Measurements from ENCODE around the gene SHROOM3. TPM values are rescaled to one million over a fixed set of nuclear protein-coding genes. Genes with fewer than 3 reads are reported as not detected.

SHROOM3 gene
- total and polyA plus RNA-seq, 2 of the 13 experiments (the other 11 are each of a cell fraction or from before 2014, with no cell fraction given): 0.01 TPM; not detected in 1

DNA sequence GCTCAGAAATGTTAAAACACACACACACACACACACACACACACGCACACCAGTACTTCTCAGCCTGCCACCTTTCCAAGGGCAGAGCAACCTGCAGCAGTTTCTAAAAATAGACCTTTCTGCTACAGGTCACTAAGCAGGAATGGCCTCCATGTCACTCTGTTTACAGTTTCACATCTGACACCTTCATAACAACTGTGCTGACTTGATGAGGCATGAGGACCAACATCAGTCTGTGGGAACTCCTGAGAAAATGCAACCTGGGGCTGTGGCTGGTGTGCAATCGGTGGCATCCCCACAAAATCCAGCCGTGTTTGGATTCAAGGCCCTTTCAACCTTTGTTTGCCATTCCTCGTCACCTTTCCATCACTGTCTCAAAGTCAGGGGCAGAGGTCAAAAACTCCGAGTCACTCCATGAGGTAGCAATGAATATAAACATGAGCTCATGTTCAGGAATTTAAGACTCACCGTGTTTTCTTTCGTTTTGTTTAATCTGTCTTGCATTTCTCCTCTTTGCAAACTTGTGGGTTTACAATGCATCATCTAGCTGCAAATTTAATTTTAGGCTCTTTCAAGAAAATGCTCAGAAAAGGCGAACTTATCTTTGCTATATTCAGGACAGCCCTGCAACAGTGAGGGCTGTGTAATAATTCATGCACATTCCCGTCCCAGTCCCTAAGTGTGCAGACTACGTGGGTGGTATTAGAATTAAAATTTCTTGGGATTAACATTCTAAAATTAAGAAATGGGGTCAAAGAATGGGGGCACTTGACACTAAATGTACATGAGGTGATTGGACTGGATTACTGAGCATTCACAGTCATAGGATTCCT lies 135.3 kb downstream of the SHROOM3 start (continued):
- TF ChIP-seq ZNF136 (CRISPR knock-in tag; IDR thresholded peaks at IDR 0.05; ENCODE audit: low read depth) (no peak), ZSCAN9 (CRISPR knock-in tag; IDR thresholded peaks at IDR 0.05; ENCODE audit: borderline replicate concordance) (no peak), ZNF264 (CRISPR knock-in tag; IDR thresholded peaks at IDR 0.05) (no peak), ATF1 (CRISPR knock-in tag; IDR thresholded peaks at IDR 0.05) (peak; percentile 59; the same call in 1 of the 2 replicates), POGZ (CRISPR knock-in tag; IDR thresholded peaks at IDR 0.05) (peak; percentile 63; the same call in 1 of the 2 replicates), NCOA5 (CRISPR knock-in tag; IDR thresholded peaks at IDR 0.05) (no peak), HHEX (CRISPR knock-in tag; IDR thresholded peaks at IDR 0.05) (peak; percentile 78), RARA (CRISPR knock-in tag; IDR thresholded peaks at IDR 0.05) (peak; percentile 96), NR2F6 (IDR thresholded peaks at IDR 0.05) (peak; percentile 93), NR2F6 (CRISPR knock-in tag; IDR thresholded peaks at IDR 0.05) (peak; percentile 92), HOXA3 (CRISPR knock-in tag; IDR thresholded peaks at IDR 0.05) (peak; percentile 50; the same call in 1 of the 2 replicates), CEBPG (CRISPR knock-in tag; IDR thresholded peaks at IDR 0.05) (0 out of 2 replicates have a peak, but pooled peaks have one; percentile 4), NR2C2 (CRISPR knock-in tag; IDR thresholded peaks at IDR 0.05; ENCODE audit: borderline replicate concordance) (peak; percentile 75; the same call in 1 of the 2 replicates), ZNF792 (CRISPR knock-in tag; IDR thresholded peaks at IDR 0.05) (peak; percentile 44; the same call in 1 of the 2 replicates), FOXK2 (IDR thresholded peaks at IDR 0.05) (peak; percentile 83), HDAC1 (CRISPR knock-in tag; IDR thresholded peaks at IDR 0.05) (peak; percentile 64), HMG20B (CRISPR knock-in tag; conservative IDR thresholded peaks at IDR 0.05) (0 out of 2 replicates have a peak, but pooled peaks have one; percentile 47), SNAPC2 (CRISPR knock-in tag; IDR thresholded peaks at IDR 0.05) (no peak), NR2F2 (IDR thresholded peaks at IDR 0.05; ENCODE audit: borderline replicate concordance, low read depth) (peak; percentile 90), TBL1XR1 (IDR thresholded peaks at IDR 0.05; ENCODE audit: borderline replicate concordance, low read length, partially characterized antibody) (peak; percentile 81), MED1 (CRISPR knock-in tag; IDR thresholded peaks at IDR 0.05) (0 out of 2 replicates have a peak, but pooled peaks have one; percentile 23), EP300 (IDR thresholded peaks at IDR 0.05; ENCODE audit: low read depth in 2 of 2, low read length in 2 of 2) (no peak; a peak in 1 of 4 replicates), EP300 (CRISPR knock-in tag; IDR thresholded peaks at IDR 0.05; ENCODE audit: borderline replicate concordance) (peak; percentile 47; the same call in 1 of the 2 replicates), RFXAP (CRISPR knock-in tag; IDR thresholded peaks at IDR 0.05; ENCODE audit: borderline replicate concordance) (no peak), MLLT10 (CRISPR knock-in tag; IDR thresholded peaks at IDR 0.05) (no peak), ZSCAN12 (CRISPR knock-in tag; IDR thresholded peaks at IDR 0.05) (no peak), SALL1 (CRISPR knock-in tag; IDR thresholded peaks at IDR 0.05) (peak; percentile 53), TAF1 (CRISPR knock-in tag; IDR thresholded peaks at IDR 0.05) (no peak)
- TF ChIP-seq, protein P1, sequence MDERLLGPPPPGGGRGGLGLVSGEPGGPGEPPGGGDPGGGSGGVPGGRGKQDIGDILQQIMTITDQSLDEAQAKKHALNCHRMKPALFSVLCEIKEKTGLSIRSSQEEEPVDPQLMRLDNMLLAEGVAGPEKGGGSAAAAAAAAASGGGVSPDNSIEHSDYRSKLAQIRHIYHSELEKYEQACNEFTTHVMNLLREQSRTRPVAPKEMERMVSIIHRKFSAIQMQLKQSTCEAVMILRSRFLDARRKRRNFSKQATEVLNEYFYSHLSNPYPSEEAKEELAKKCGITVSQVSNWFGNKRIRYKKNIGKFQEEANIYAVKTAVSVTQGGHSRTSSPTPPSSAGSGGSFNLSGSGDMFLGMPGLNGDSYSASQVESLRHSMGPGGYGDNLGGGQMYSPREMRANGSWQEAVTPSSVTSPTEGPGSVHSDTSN (CRISPR knock-in tag; IDR thresholded peaks at IDR 0.05): 0 out of 2 replicates have a peak, but pooled peaks have one; percentile 26
- TF ChIP-seq, protein P2, sequence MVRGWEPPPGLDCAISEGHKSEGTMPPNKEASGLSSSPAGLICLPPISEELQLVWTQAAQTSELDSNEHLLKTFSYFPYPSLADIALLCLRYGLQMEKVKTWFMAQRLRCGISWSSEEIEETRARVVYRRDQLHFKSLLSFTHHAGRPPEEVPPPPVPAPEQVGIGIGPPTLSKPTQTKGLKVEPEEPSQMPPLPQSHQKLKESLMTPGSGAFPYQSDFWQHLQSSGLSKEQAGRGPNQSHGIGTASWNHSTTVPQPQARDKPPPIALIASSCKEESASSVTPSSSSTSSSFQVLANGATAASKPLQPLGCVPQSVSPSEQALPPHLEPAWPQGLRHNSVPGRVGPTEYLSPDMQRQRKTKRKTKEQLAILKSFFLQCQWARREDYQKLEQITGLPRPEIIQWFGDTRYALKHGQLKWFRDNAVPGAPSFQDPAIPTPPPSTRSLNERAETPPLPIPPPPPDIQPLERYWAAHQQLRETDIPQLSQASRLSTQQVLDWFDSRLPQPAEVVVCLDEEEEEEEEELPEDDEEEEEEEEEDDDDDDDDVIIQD (CRISPR knock-in tag; IDR thresholded peaks at IDR 0.05; ENCODE audit: low read depth): peak; percentile 43; the same call in 1 of the 2 replicates
- TF ChIP-seq, protein P3, sequence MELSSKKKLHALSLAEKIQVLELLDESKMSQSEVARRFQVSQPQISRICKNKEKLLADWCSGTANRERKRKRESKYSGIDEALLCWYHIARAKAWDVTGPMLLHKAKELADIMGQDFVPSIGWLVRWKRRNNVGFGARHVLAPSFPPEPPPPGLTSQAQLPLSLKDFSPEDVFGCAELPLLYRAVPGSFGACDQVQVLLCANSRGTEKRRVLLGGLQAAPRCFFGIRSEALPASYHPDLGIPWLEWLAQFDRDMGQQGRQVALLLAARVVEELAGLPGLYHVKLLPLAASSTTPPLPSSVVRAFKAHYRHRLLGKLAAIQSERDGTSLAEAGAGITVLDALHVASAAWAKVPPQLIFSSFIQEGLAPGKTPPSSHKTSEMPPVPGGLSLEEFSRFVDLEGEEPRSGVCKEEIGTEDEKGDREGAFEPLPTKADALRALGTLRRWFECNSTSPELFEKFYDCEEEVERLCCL (CRISPR knock-in tag; IDR thresholded peaks at IDR 0.05; ENCODE audit: borderline replicate concordance): no peak

All from HepG2 (cell line).